Tibial artery (tissue), 4 donors: Measurements from ENCODE around the gene RITA1.
A peak's percentile ranks its signal among the peaks of the same experiment; 100 is the strongest.

ENCODE experiments used
- DNase-seq, 2 donors: peaks; one replicate each; pipeline ENCODE4 v3.0.0-alpha.2; 2019
- H3K27ac ChIP-seq, 2 donors: fragments of 200-600 bp; sonication (generic) in 1 of 2; 1 replicate in 1 of 2; 2 replicates in 1 of 2; pipeline ENCODE4 v1.5.1; 2018 to 2019; ENCODE audit warnings: mild to moderate bottlenecking in 1 of 2
- H3K27me3 ChIP-seq, 2 donors: fragments of 200-600 bp; sonication (generic) in 1 of 2; one replicate each; pipeline versions ENCODE4 v1.5.1 to v1.6.0; 2016 to 2019
- H3K36me3 ChIP-seq, 3 donors: fragments of 200-600 bp; sonication (generic) in 2 of 3; one replicate each; pipeline ENCODE4 v1.5.1; 2016 to 2019; ENCODE audit warnings: mild to moderate bottlenecking in 2 of 3
- H3K4me1 ChIP-seq, 4 donors: fragments of 200-600 bp; sonication (generic) in 2 of 4; 1 replicate in 3 of 4; 2 replicates in 1 of 4; pipeline ENCODE4 v1.5.1; 2016 to 2019
- H3K4me3 ChIP-seq, 2 donors: fragments of 200-600 bp; sonication (generic) in 1 of 2; 1 replicate in 1 of 2; 2 replicates in 1 of 2; pipeline ENCODE4 v1.5.1; 2018 to 2019; ENCODE audit warnings: mild to moderate bottlenecking in 2 of 2
- H3K9me3 ChIP-seq, 3 donors: fragments of 200-600 bp; sonication (generic) in 1 of 3; one replicate each; pipeline ENCODE4 v1.5.1; 2016 to 2019
- CTCF ChIP-seq, 2 experiments: fragments of 200-600 bp in 1 of 2; fragments of 450-650 bp in 1 of 2; IDR thresholded peaks; one replicate each; pipeline ENCODE4 v1.5.1; 2017 to 2019; ENCODE audit warnings: antibody characterized with exemption in 2 of 2, mild to moderate bottlenecking in 1 of 2, moderate library complexity in 1 of 2
- intact Hi-C: fragments of 100-400 bp; cut with DNase I; formaldehyde crosslinking; loops from one replicate; pipeline ENCODE4 v1.15.0; 2023; ENCODE audit warnings: low total_unique reads

The RITA1 gene

GRCh38 chr12:113221181-113221996, 35.9 kb downstream of the RITA1 start, which contains the start of gene TPCN1:
Gene TPCN1 (plus strand): TSS chr12:113221464. CDS start chr12:113226853, 5,389 bp downstream.
- intact Hi-C loops: no loop called here
- Histone ChIP-seq H3K27me3 (no peaks in the 10 kb centered on the region), H3K4me3 (peak within 1 kb of the TSS; percentile 94 to 95), H3K9me3 (no peaks in the 10 kb centered on the region), H3K27ac (peak within 1 kb of the TSS; percentile 97), H3K4me1 (peaks cover 0 to 72% (median 49%) of the 10 kb centered on the region in 4 donors), H3K36me3 (no peaks in the 10 kb centered on the region)
- peak; percentile 100 for DNase-seq
- TF ChIP-seq CTCF (IDR thresholded peaks at IDR 0.05): peak in 1 of 2 experiments; percentile 32

- DNase-seq: no peak
- no peaks in the 10 kb centered on the region for H3K27me3 ChIP-seq
- H3K9me3 ChIP-seq: no peaks in the 10 kb centered on the region
- H3K4me1 ChIP-seq: peaks cover 0 to 72% (median 50%) of the 10 kb centered on the region in 4 donors
- intact Hi-C loops: no loop called here
- peak overlapping the region; percentile 97 for H3K27ac ChIP-seq
- peaks cover 0 to 6% (median 4%) of the 10 kb centered on the region in 3 donors for H3K36me3 ChIP-seq
- TF ChIP-seq CTCF (IDR thresholded peaks at IDR 0.05): no peak
- peak overlapping the region; percentile 94 to 95 for H3K4me3 ChIP-seq
These were observed 36.6 kb downstream of the RITA1 start for GRCh38 chr12:113221997-113222729.

GRCh38 chr12:113222730-113223531, 37.4 kb downstream of the RITA1 start:
- H3K4me3 ChIP-seq: peak overlapping the region; percentile 94 to 95
- no peaks in the 10 kb centered on the region for H3K27me3 ChIP-seq
- peak overlapping the region; percentile 97 for H3K27ac ChIP-seq
- intact Hi-C loops: no loop called here
- peak; percentile 87 to 92 for DNase-seq
- no peaks in the 10 kb centered on the region for H3K9me3 ChIP-seq
- TF ChIP-seq CTCF (IDR thresholded peaks at IDR 0.05): no peak
- H3K36me3 ChIP-seq: peaks cover 0 to 6% (median 4%) of the 10 kb centered on the region in 3 donors
- peaks cover 4 to 72% (median 51%) of the 10 kb centered on the region in 4 donors for H3K4me1 ChIP-seq

- no peak for DNase-seq
- Histone ChIP-seq H3K4me1 (peaks cover 4 to 85% (median 69%) of the 10 kb centered on the region in 4 donors), H3K9me3 (no peaks in the 10 kb centered on the region), H3K27me3 (no peaks in the 10 kb centered on the region), H3K36me3 (peaks cover 0 to 22% (median 14%) of the 10 kb centered on the region in 3 donors), H3K4me3 (no peak overlapping the region), H3K27ac (peak overlapping the region; percentile 97)
- intact Hi-C loops: no loop called here
- no peak for TF ChIP-seq CTCF (IDR thresholded peaks at IDR 0.05)
These were observed 39.4 kb downstream of the RITA1 start for GRCh38 chr12:113224955-113225354.
